H1 (cell line): Measurements from ENCODE around the gene SLMAP. TPM values are rescaled to one million over a fixed set of nuclear protein-coding genes. Genes with fewer than 3 reads are reported as not detected.

Experiments used
- CTCF ChIA-PET: fragments of 300-600 bp; sonication (Branson Sonifier 250); formaldehyde crosslinking; loops from one replicate; lab custom pipeline; 2021; ENCODE audit not compliant: partially characterized antibody; lab: Charles Lee
- POLR2A ChIA-PET: fragments of 300-600 bp; sonication (Branson Sonifier 250); formaldehyde crosslinking; loops from one replicate; lab custom pipeline; 2021; ENCODE audit warnings: inconsistent platforms; ENCODE audit not compliant: partially characterized antibody; lab: Charles Lee
- DNase-seq, 2 experiments: peaks; one replicate each; pipeline versions ENCODE4 v3.0.0 to v3.0.0-alpha.2; 2010 to 2022; ENCODE audit warnings: low spot score in 2 of 2, low read depth in 1 of 2, mixed read lengths in 1 of 2
- FAIRE-seq: peaks from 2 replicates; lab custom pipeline; 2011; peaks lifted over from hg19 to GRCh38; lab: Jason Lieb, UNC
- H2AFZ ChIP-seq: 2 replicates; pipeline ENCODE4 v1.8.1; 2012; ENCODE audit warnings: low read length, inconsistent platforms
- H2AK5ac ChIP-seq: 2 replicates; pipeline ENCODE4 v1.6.1; 2013; ENCODE audit warnings: low read depth, low read length
- H2BK120ac ChIP-seq: replicated peaks from 2 replicates; pipeline ENCODE3; 2013; ENCODE audit warnings: low read depth, low read length, inconsistent platforms
- H2BK12ac ChIP-seq: 2 replicates; pipeline ENCODE4 v1.6.1; 2013; ENCODE audit warnings: low read depth, low read length
- H2BK15ac ChIP-seq: 2 replicates; pipeline ENCODE4 v1.6.1; 2013; ENCODE audit warnings: low read length
- H2BK20ac ChIP-seq: 2 replicates; pipeline ENCODE4 v1.6.1; 2013; ENCODE audit warnings: low read length
- H2BK5ac ChIP-seq: 2 replicates; pipeline ENCODE4 v1.6.1; 2013; ENCODE audit warnings: low read depth, low read length
- H3K14ac ChIP-seq: 2 replicates; pipeline ENCODE4 v1.6.1; 2013; ENCODE audit warnings: inconsistent platforms; ENCODE audit not compliant: insufficient read length
- H3K18ac ChIP-seq: 2 replicates; pipeline ENCODE4 v1.6.1; 2013; ENCODE audit warnings: low read length; ENCODE audit errors: extremely low read depth
- H3K23ac ChIP-seq: 2 replicates; pipeline ENCODE4 v1.6.1; 2013; ENCODE audit warnings: inconsistent platforms; ENCODE audit not compliant: insufficient read length
- H3K23me2 ChIP-seq: 2 replicates; pipeline ENCODE4 v1.6.1; 2013; ENCODE audit warnings: low read depth, low read length
- H3K27ac ChIP-seq: 2 replicates; pipeline ENCODE4 v1.6.1; 2011; ENCODE audit warnings: low read depth, low read length, inconsistent platforms
- H3K27me3 ChIP-seq, 4 experiments: replicated peaks in 1 of 4; 1 replicate in 1 of 4; 2 replicates in 3 of 4; pipeline versions ENCODE4 v1.6.1 to v1.8.1; 2011 to 2013; ENCODE audit warnings: low read length in 3 of 4, mild to moderate bottlenecking in 3 of 4, inconsistent platforms in 2 of 4, mixed read lengths in 2 of 4, moderate library complexity in 1 of 4; ENCODE audit not compliant: control insufficient read depth in 3 of 4, insufficient read depth in 3 of 4; ENCODE audit errors: extremely low read depth in 1 of 4
- H3K36me3 ChIP-seq, 4 experiments: 2 replicates each; pipeline versions ENCODE4 v1.6.1 to v1.8.1; 2011 to 2013; ENCODE audit warnings: mild to moderate bottlenecking in 4 of 4, low read length in 3 of 4, moderate library complexity in 2 of 4, control low read depth in 1 of 4, inconsistent platforms in 1 of 4; ENCODE audit not compliant: insufficient read depth in 4 of 4, control insufficient read depth in 2 of 4
- H3K4ac ChIP-seq: replicated peaks from 2 replicates; pipeline ENCODE3; 2013; ENCODE audit warnings: low read length, low read depth, mixed read lengths, inconsistent platforms; ENCODE audit not compliant: insufficient read length
- H3K4me1 ChIP-seq, 4 experiments: replicated peaks in 1 of 4; 1 replicate in 1 of 4; 2 replicates in 3 of 4; pipeline versions ENCODE4 v1.6.1 to v1.8.1; 2011 to 2013; ENCODE audit warnings: low read length in 3 of 4, inconsistent platforms in 2 of 4, mixed read lengths in 1 of 4; ENCODE audit not compliant: insufficient read depth in 4 of 4, control insufficient read depth in 3 of 4
- H3K4me2 ChIP-seq, 2 experiments: 2 replicates each; pipeline versions ENCODE4 v1.6.1 to v1.8.1; 2011 to 2013; ENCODE audit warnings: low read depth in 2 of 2, low read length in 2 of 2, control low read depth in 1 of 2, inconsistent platforms in 1 of 2, mild to moderate bottlenecking in 1 of 2; ENCODE audit not compliant: insufficient read depth in 1 of 2
- H3K4me3 ChIP-seq, 4 experiments: fragments of 200-600, 300-600 bp in 1 of 4; sonication (generic), shearing (Covaris generic), sonication (Bioruptor Twin) in 1 of 4; 2 replicates each; pipeline versions ENCODE4 v1.5.1 to v1.8.1; 2011 to 2016; ENCODE audit warnings: low read length in 4 of 4, low read depth in 3 of 4, control low read depth in 2 of 4, inconsistent platforms in 2 of 4, mild to moderate bottlenecking in 2 of 4, mixed read lengths in 1 of 4, moderate library complexity in 1 of 4; ENCODE audit not compliant: insufficient read depth in 2 of 4; ENCODE audit errors: extremely low read depth in 1 of 4
- H3K56ac ChIP-seq: replicated peaks from 2 replicates; pipeline ENCODE3; 2013; ENCODE audit warnings: low read depth, mild to moderate bottlenecking, mixed read lengths, low read length, inconsistent platforms; ENCODE audit not compliant: insufficient read length
- H3K79me1 ChIP-seq: 2 replicates; pipeline ENCODE4 v1.6.1; 2013; ENCODE audit warnings: low read depth, low read length, control low read depth
- H3K79me2 ChIP-seq, 2 experiments: 2 replicates each; pipeline versions ENCODE4 v1.6.1 to v1.8.1; 2012 to 2013; ENCODE audit warnings: low read length in 2 of 2, mild to moderate bottlenecking in 2 of 2, inconsistent platforms in 1 of 2; ENCODE audit not compliant: insufficient read depth in 2 of 2, control insufficient read depth in 1 of 2
- H3K9ac ChIP-seq, 4 experiments: replicated peaks in 1 of 4; 1 replicate in 1 of 4; 2 replicates in 3 of 4; pipeline versions ENCODE4 v1.6.1 to v1.8.1; 2011 to 2013; ENCODE audit warnings: low read depth in 3 of 4, low read length in 3 of 4, control low read depth in 2 of 4, mild to moderate bottlenecking in 2 of 4, moderate library complexity in 2 of 4, inconsistent platforms in 1 of 4; ENCODE audit errors: extremely low read depth in 1 of 4
- H3K9me3 ChIP-seq, 2 experiments: 2 replicates each; pipeline versions ENCODE4 v1.6.1 to v1.8.1; 2012 to 2013; ENCODE audit warnings: mild to moderate bottlenecking in 2 of 2, moderate library complexity in 2 of 2, control low read depth in 1 of 2, inconsistent platforms in 1 of 2, low read depth in 1 of 2, low read length in 1 of 2, mixed read lengths in 1 of 2; ENCODE audit not compliant: insufficient read depth in 2 of 2
- H4K20me1 ChIP-seq, 2 experiments: replicated peaks in 1 of 2; 2 replicates each; pipeline versions ENCODE3 to v1.8.1; 2011 to 2013; ENCODE audit warnings: inconsistent platforms in 2 of 2, low read length in 2 of 2, mild to moderate bottlenecking in 1 of 2; ENCODE audit not compliant: insufficient read depth in 2 of 2, control insufficient read depth in 1 of 2
- H4K5ac ChIP-seq: 2 replicates; pipeline ENCODE4 v1.6.1; 2013; ENCODE audit warnings: low read length, low read depth, mixed read lengths, inconsistent platforms; ENCODE audit not compliant: insufficient read length
- H4K8ac ChIP-seq: 2 replicates; pipeline ENCODE4 v1.8.0; 2013; ENCODE audit warnings: mild to moderate bottlenecking, moderate library complexity, low read length, inconsistent platforms; ENCODE audit not compliant: insufficient read depth; ENCODE audit errors: extremely low read depth
- H4K91ac ChIP-seq: replicated peaks from 2 replicates; pipeline ENCODE3; 2013; ENCODE audit warnings: low read length, mixed read lengths, inconsistent platforms; ENCODE audit not compliant: insufficient read length
- CBX8 ChIP-seq: fragments of 300-800, 300-1000 bp; sonication (generic); IDR thresholded peaks from 2 replicates; pipeline ENCODE4 v1.7.1; 2016; ENCODE audit warnings: low read depth, low read length, borderline replicate concordance
- EP300 ChIP-seq, 2 experiments: IDR thresholded peaks; 1 replicate in 1 of 2; 2 replicates in 1 of 2; pipeline ENCODE4 v1.6.1; 2011 to 2012; ENCODE audit warnings: low read depth in 2 of 2, low read length in 2 of 2, mild to moderate bottlenecking in 2 of 2, borderline replicate concordance in 1 of 2, inconsistent platforms in 1 of 2, moderate library complexity in 1 of 2
- NANOG ChIP-seq: IDR thresholded peaks from 2 replicates; pipeline ENCODE4 v1.6.1; 2011; ENCODE audit warnings: low read length, low read depth, mild to moderate bottlenecking, inconsistent platforms; ENCODE audit not compliant: insufficient read depth, poor library complexity, severe bottlenecking
- NRF1 ChIP-seq: IDR thresholded peaks from 2 replicates; pipeline ENCODE4 v1.6.1; 2011; ENCODE audit warnings: mild to moderate bottlenecking, low read depth, low read length, improper control_type of control experiment
- ZNF274 ChIP-seq: IDR thresholded peaks from 2 replicates; pipeline ENCODE4 v1.7.0; 2012; ENCODE audit warnings: low read length, borderline replicate concordance; ENCODE audit errors: extremely low read depth
- WGBS, 2 experiments: shearing (Covaris generic) in 1 of 2; methylation state at CpG; one replicate each; pipeline versions ENCODE4 v1.1.6 to v1.1.7; 2013 to 2015; ENCODE audit warnings: low lambda C conversion rate in 2 of 2, mixed read lengths in 2 of 2, inconsistent platforms in 1 of 2, low coverage in 1 of 2, missing lambda C conversion rate in 1 of 2; ENCODE audit not compliant: insufficient replicate concordance in 2 of 2, insufficient coverage in 1 of 2, insufficient read length in 1 of 2; ENCODE audit errors: extremely low coverage in 1 of 2, missing lambda C conversion rate in 1 of 2; 5-methylcytosine and 5-hydroxymethylcytosine counted together
- polyA plus RNA-seq, 7 experiments: library from polyadenylated mRNA; depleted of rRNA in 3 of 7; stranded (reverse) in 5 of 7; unstranded in 2 of 7; fragments of >200 nt in 5 of 7; fragments of 200-250 nt in 2 of 7; gene quantifications; 1 replicate in 5 of 7; 2 replicates in 1 of 7; 4 replicates in 1 of 7; pipeline versions ENCODE4 v1.2.1 to v1.2.3, GENCODE V29; 2011 to 2013; ENCODE audit warnings: missing spikeins in 2 of 7, mixed read lengths in 2 of 7
- total RNA-seq: library from RNA; stranded (reverse); fragmentation: NEBNext Ultra II Directional; extraction: Animal tissue kit (Norgen Biotek cat#: 25700); gene quantifications from 2 replicates; pipeline ENCODE4 v1.2.1, GENCODE V29; 2021

The SLMAP gene
- total and polyA plus RNA-seq, 2 of the 8 experiments (the other 6 are each of a cell fraction or from before 2014, with no cell fraction given), result 13.6 to 70.4 TPM

DNA sequence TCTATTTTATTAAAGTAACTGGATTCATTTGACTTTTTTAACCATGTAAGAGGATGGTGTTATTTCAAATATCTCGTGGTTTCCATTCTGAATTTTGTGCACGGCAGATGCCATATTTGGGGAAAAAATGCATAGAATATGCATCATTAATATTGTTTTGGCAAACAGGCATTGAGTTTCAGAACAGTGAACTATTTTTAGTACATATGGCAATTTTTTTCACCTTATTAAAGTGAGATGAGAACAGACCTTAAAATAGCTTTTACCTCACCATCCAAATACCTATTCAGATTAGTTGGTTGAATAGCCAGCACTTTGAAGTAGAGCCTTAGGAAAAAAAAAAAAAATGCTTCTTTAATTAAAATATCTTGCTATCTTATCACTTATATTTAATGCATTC lies 134.8 kb downstream of the SLMAP start:
- no peak overlapping the region for H2BK5ac ChIP-seq
- H3K18ac ChIP-seq, result no peak overlapping the region
- H2AFZ ChIP-seq, result no peak overlapping the region
- H3K27me3 ChIP-seq, result no peaks in the 10 kb centered on the region
- H3K9me3 ChIP-seq, result no peaks in the 10 kb centered on the region
- no peak overlapping the region for H3K4me3 ChIP-seq
- no peak for TF ChIP-seq CBX8
- no peak for TF ChIP-seq NRF1
- no peak for TF ChIP-seq EP300 (IDR thresholded peaks at IDR 0.05; ENCODE audit: borderline replicate concordance in 1 of 2, low read depth in 2 of 2, low read length in 2 of 2)
- no peak for TF ChIP-seq NANOG
- TF ChIP-seq ZNF274, result no peak
- TF ChIP-seq, all 59 proteins: peak for 0
- H3K79me2 ChIP-seq, result no peaks in the 10 kb centered on the region
- H4K8ac ChIP-seq, result no peak overlapping the region
- no peak overlapping the region for H2BK15ac ChIP-seq
- H3K4ac ChIP-seq, result no peak overlapping the region
- H2BK20ac ChIP-seq, result no peak overlapping the region
- no peaks in the 10 kb centered on the region for H3K4me1 ChIP-seq
- DNase-seq (no peak), FAIRE-seq (no peak)
- no peak overlapping the region for H3K14ac ChIP-seq
- H3K23ac ChIP-seq, result no peak overlapping the region
- H3K23me2 ChIP-seq, result no peaks in the 10 kb centered on the region; the same call in 1 of the 2 replicates
- no peak overlapping the region for H3K56ac ChIP-seq
- H2BK120ac ChIP-seq, result no peak overlapping the region
- no peak overlapping the region for H3K9ac ChIP-seq
- no peak overlapping the region for H4K91ac ChIP-seq
- no peak overlapping the region for H3K4me2 ChIP-seq
- H2BK12ac ChIP-seq, result no peak overlapping the region
- no peak overlapping the region for H2AK5ac ChIP-seq
- ChIA-PET CTCF (no interaction called here), POLR2A (no interaction called here)
- WGBS, 2 experiments, result 88% methylated on average over 2 of the region's 2 CpGs; no CpG with 5 or more reads in 1 of the 2 experiments
- H4K5ac ChIP-seq, result no peak overlapping the region
- H3K36me3 ChIP-seq, result no peaks in the 10 kb centered on the region; a peak in 1 of 8 replicates
- H4K20me1 ChIP-seq, result no peaks in the 10 kb centered on the region
- H3K27ac ChIP-seq, result no peak overlapping the region
- H3K79me1 ChIP-seq, result no peaks in the 10 kb centered on the region
